GM23248 (cell line): Measurements from ENCODE around the gene SLC12A7. TPM values are rescaled to one million over a fixed set of nuclear protein-coding genes. Genes with fewer than 3 reads are reported as not detected.

Source experiments
- DNase-seq: peaks from one replicate; pipeline ENCODE4 v3.0.0-alpha.2; 2015
- H2AFZ ChIP-seq: fragments of 200-600 bp; sonication (generic); 2 replicates; pipeline ENCODE4 v1.6.1; 2016; ENCODE audit warnings: antibody characterized with exemption
- H3F3A ChIP-seq: fragments of 200-600 bp; sonication (generic); 2 replicates; pipeline ENCODE4 v1.6.1; 2016; ENCODE audit warnings: mild to moderate bottlenecking, antibody characterized with exemption, mixed run types; ENCODE audit not compliant: insufficient read depth
- H3K27ac ChIP-seq: fragments of 200-600 bp; sonication (generic); 2 replicates; pipeline ENCODE4 v1.5.1; 2016; ENCODE audit warnings: mild to moderate bottlenecking
- H3K27me3 ChIP-seq: fragments of 200-600 bp; sonication (generic); replicated peaks from 2 replicates; pipeline ENCODE4 v1.6.1; 2016; ENCODE audit warnings: mild to moderate bottlenecking; ENCODE audit not compliant: insufficient read depth
- H3K36me3 ChIP-seq: fragments of 200-600 bp; sonication (generic); 2 replicates; pipeline ENCODE4 v1.6.1; 2016; ENCODE audit warnings: low read depth, mild to moderate bottlenecking
- H3K4me1 ChIP-seq: fragments of 200-600 bp; sonication (generic); 2 replicates; pipeline ENCODE4 v1.6.1; 2016; ENCODE audit warnings: mild to moderate bottlenecking; ENCODE audit not compliant: insufficient read depth
- H3K4me2 ChIP-seq: fragments of 200-600 bp; sonication (generic); one replicate; pipeline ENCODE4 v1.6.1; 2016; ENCODE audit warnings: mild to moderate bottlenecking; ENCODE audit not compliant: unreplicated experiment
- H3K4me3 ChIP-seq: fragments of 200-600 bp; sonication (generic); 2 replicates; pipeline ENCODE4 v1.5.1; 2016; ENCODE audit warnings: mild to moderate bottlenecking
- H3K79me2 ChIP-seq: fragments of 200-600 bp; sonication (generic); 2 replicates; pipeline ENCODE4 v1.6.1; 2016; ENCODE audit warnings: mild to moderate bottlenecking; ENCODE audit not compliant: insufficient read depth
- H3K9ac ChIP-seq: fragments of 200-600 bp; sonication (generic); 2 replicates; pipeline ENCODE4 v1.6.1; 2016; ENCODE audit warnings: mild to moderate bottlenecking
- H3K9me2 ChIP-seq: fragments of 200-600 bp; sonication (generic); 2 replicates; pipeline ENCODE4 v1.6.1; 2016; ENCODE audit warnings: mixed run types, mild to moderate bottlenecking, moderate library complexity; ENCODE audit not compliant: insufficient read depth
- H3K9me3 ChIP-seq: fragments of 200-600 bp; sonication (generic); one replicate; pipeline ENCODE4 v1.6.1; 2017; ENCODE audit warnings: low read depth
- H4K20me1 ChIP-seq: fragments of 200-600 bp; sonication (generic); 2 replicates; pipeline ENCODE4 v1.6.0; 2016; ENCODE audit not compliant: insufficient read depth
- EZH2 ChIP-seq: fragments of 200-600 bp; sonication (generic); IDR thresholded peaks from 2 replicates; pipeline ENCODE4 v1.6.1; 2018; ENCODE audit warnings: antibody characterized with exemption, mild to moderate bottlenecking; ENCODE audit not compliant: insufficient read depth, poor library complexity, severe bottlenecking
- EZH2phosphoT487 ChIP-seq: fragments of 200-600 bp; sonication (generic); IDR thresholded peaks from 2 replicates; pipeline ENCODE4 v1.6.1; 2018; ENCODE audit warnings: antibody characterized with exemption, moderate library complexity, mild to moderate bottlenecking, low read depth; ENCODE audit not compliant: insufficient read depth
- WGBS, 2 experiments: methylation state at CpG; one replicate each; pipeline ENCODE4 v1.1.6; 2015 to 2017; ENCODE audit warnings: low lambda C conversion rate in 2 of 2, low coverage in 1 of 2; ENCODE audit errors: missing lambda C conversion rate in 2 of 2; 5-methylcytosine and 5-hydroxymethylcytosine counted together
- in situ Hi-C: fragments of 300-500 bp; cut with MboI; formaldehyde crosslinking; loops from 2 replicates; pipeline ENCODE4 v1.15.0; 2020
- polyA plus RNA-seq: library from polyadenylated mRNA; unstranded; fragments of >200 nt; fragmentation: Nextera tagmentation; extraction: Ambion mirVana; gene quantifications from 2 replicates; pipeline ENCODE4 v1.2.1, GENCODE V29; 2016
- total RNA-seq: library from RNA; depleted of rRNA; stranded (reverse); fragments of >200 nt; shearing (Covaris generic); gene quantifications from 2 replicates; pipeline ENCODE4 v1.2.3, GENCODE V29; 2014

Gene SLC12A7
- total and polyA plus RNA-seq, 2 experiments from 2014 or later: 0.75 to 1.9 TPM

DNA sequence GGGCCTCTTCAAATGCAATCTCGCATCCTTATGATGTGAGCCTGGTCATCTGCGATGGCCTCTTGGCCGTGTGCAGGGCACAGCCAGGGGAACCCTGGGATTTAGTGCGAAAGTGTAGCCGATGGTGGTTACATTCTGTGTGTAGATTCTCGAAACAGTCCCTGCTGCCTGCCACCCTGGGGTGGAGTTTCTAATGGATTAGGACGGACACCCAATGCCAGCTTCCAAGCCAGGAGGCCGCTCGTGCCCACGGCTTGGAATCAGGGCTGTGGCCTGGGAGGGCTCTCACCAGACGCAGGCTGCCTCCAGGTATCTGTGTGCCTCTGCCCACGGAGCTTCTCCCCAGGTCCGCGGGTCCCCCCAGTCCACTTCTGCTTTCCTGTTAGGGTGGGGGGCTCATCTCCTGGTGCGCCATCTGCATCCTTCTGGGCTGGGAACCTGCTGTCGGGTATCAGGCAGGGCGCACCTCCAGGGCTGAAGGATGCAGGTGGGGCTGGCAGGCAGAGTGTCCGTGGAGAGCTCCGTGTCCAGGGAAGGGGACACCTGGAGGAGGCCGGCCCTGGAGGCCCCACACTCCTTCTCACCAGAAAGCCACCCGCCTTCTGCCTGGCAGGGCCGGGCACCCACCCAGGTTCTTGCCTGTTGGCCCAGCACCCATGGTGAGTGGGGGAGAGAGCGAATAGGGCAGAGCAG lies 3.4 kb upstream of the SLC12A7 start:
- peaks cover 6% of the 10 kb centered on the region for H3K27me3 ChIP-seq
- H3F3A ChIP-seq: no peaks in the 10 kb centered on the region
- no peaks in the 10 kb centered on the region for H4K20me1 ChIP-seq
- no peak overlapping the region for H3K9ac ChIP-seq
- no peak overlapping the region for H2AFZ ChIP-seq
- H3K4me1 ChIP-seq: no peaks in the 10 kb centered on the region
- H3K79me2 ChIP-seq: no peaks in the 10 kb centered on the region
- H3K9me3 ChIP-seq: no peaks in the 10 kb centered on the region
- WGBS, 2 experiments: 83 to 85% methylated on average over 23 of the region's 23 CpGs
- H3K4me2 ChIP-seq: no peak overlapping the region
- H3K9me2 ChIP-seq: no peaks in the 10 kb centered on the region
- no peaks in the 10 kb centered on the region for H3K36me3 ChIP-seq
- in situ Hi-C loops: no loop called here
- H3K4me3 ChIP-seq: no peak overlapping the region
- no peak for DNase-seq
- TF ChIP-seq EZH2: no peak
- H3K27ac ChIP-seq: no peak overlapping the region

DNA sequence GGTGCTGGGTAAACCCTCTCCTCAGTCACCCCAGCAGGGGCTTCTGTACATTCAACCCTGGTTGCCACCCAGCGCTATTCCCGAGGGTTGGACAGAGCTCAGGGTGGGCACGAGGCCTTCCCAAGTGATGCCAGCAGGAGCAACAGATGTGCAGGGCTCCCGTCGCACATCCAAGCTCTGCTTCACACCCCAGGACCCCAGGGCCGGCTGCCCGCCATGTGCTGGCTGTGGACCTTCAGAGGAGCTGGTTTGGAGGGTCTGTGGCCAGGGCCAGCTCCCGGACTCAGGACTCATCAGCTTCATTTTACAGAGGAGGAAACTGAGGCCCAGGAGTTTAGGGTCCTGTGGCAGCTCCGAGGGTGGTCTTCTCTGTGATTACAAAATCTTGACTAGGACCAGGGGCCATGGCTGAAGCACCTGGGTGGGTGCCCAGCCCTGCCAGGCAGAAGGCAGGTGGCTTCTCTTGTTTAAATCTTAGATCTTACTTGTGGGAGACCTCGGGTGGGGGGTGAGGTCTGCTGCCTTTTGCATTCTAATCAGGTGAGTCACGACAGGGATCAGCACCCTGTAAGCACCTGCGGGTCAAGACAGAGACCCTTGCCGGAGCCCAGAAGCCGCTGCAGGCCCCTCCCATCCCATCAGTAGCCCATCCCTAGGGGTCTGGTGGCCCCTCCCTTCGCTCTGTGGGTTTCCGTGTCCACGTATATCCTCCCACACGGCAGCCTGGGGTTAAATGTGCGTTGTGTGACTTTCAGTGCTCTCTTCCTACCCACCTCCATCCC lies 2.1 kb upstream of the SLC12A7 start:
- no peak overlapping the region for H3K4me3 ChIP-seq
- DNase-seq: no peak
- TF ChIP-seq EZH2 (no peak), EZH2phosphoT487 (no peak)
- no peak overlapping the region for H2AFZ ChIP-seq
- H3K4me2 ChIP-seq: no peak overlapping the region
- H3K27ac ChIP-seq: no peak overlapping the region
- H3K36me3 ChIP-seq: no peaks in the 10 kb centered on the region
- H4K20me1 ChIP-seq: no peaks in the 10 kb centered on the region
- no peaks in the 10 kb centered on the region for H3K9me3 ChIP-seq
- H3K9me2 ChIP-seq: no peaks in the 10 kb centered on the region
- no peak overlapping the region for H3K9ac ChIP-seq
- WGBS, 2 experiments: 85% methylated on average over 18 to 19 of the region's 19 CpGs
- no peaks in the 10 kb centered on the region for H3F3A ChIP-seq
- H3K27me3 ChIP-seq: peaks cover 6% of the 10 kb centered on the region
- in situ Hi-C loops: no loop called here
- no peaks in the 10 kb centered on the region for H3K79me2 ChIP-seq
- H3K4me1 ChIP-seq: no peaks in the 10 kb centered on the region

DNA sequence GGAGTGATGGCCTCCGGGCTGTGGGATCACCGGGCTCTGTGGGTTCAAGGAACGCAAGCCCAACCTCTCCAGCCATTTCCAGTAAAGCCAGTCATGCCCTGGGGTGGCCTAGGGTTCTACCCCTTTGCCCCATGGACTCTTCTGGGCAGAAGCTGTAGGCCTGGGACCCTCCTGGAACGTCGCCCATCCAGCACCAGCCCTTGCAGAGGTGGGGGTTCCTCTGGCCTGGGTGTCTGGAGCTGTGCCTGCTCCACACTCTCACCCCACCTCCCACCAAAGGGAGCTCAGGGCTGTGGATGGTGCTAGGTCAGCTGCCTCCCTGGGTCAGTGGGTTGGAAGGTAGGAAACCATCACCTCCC lies 1.4 kb upstream of the SLC12A7 start:
- no peaks in the 10 kb centered on the region for H3F3A ChIP-seq
- no peaks in the 10 kb centered on the region for H3K9me3 ChIP-seq
- TF ChIP-seq EZH2: no peak
- TF ChIP-seq EZH2phosphoT487: no peak
- no peaks in the 10 kb centered on the region for H3K4me1 ChIP-seq
- DNase-seq: no peak
- no peaks in the 10 kb centered on the region for H3K79me2 ChIP-seq
- H3K9ac ChIP-seq: no peak overlapping the region
- H3K4me3 ChIP-seq: no peak overlapping the region
- no peak overlapping the region for H3K27ac ChIP-seq
- no peaks in the 10 kb centered on the region for H4K20me1 ChIP-seq
- H2AFZ ChIP-seq: no peak overlapping the region
- peaks cover 6% of the 10 kb centered on the region for H3K27me3 ChIP-seq
- no peak overlapping the region for H3K4me2 ChIP-seq
- in situ Hi-C loops: no loop called here
- H3K9me2 ChIP-seq: no peaks in the 10 kb centered on the region
- 73% methylated on average over 5 of the region's 5 CpGs for WGBS, 2 experiments
- no peaks in the 10 kb centered on the region for H3K36me3 ChIP-seq

DNA sequence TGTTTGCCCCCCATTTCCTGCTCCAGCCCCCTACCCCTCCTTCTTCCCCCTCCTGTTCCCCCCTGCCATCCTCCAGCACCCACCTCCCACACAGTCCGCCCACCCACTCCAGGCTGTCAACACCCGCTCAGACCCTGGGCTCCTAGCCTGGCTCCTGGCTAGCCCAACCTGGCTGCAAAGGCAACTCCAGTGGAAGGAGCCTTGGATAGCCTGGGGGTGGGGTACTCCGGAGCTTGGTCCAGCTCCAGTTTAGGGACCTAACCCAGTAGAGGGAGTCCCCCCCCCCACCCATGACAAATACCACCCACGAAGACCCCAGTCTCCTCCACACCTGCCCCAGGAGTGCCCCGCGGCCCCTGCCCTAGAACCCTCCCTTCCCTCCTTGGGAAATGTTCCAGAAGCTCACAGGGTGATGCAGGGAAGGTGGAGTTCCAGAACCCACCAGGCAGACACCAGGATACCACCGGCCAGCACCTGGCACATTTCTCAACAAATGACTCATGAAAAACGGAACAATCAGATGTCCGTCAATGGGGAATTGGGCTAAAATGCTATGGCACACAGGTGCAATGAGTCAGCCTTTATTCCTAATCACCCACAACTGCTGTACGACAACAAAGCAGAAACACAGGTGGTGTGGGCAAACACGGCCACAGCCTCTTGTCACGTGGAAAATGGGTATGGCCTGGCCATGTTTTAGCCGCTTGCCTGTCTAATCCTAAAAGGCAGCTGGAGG lies 901 bp upstream of the SLC12A7 start:
- no peaks in the 10 kb centered on the region for H3K36me3 ChIP-seq
- TF ChIP-seq EZH2phosphoT487: no peak
- no peak for TF ChIP-seq EZH2
- H3K27me3 ChIP-seq: peaks cover 6% of the 10 kb centered on the region
- no peak overlapping the region for H3K4me2 ChIP-seq
- in situ Hi-C loops: no loop called here
- no peaks in the 10 kb centered on the region for H3K9me2 ChIP-seq
- no peak overlapping the region for H3K9ac ChIP-seq
- H3K79me2 ChIP-seq: no peaks in the 10 kb centered on the region
- H3K4me3 ChIP-seq: no peak overlapping the region
- no peaks in the 10 kb centered on the region for H3K4me1 ChIP-seq
- no peak for DNase-seq
- 57 to 63% methylated on average over 10 to 13 of the region's 13 CpGs for WGBS, 2 experiments
- H3F3A ChIP-seq: no peaks in the 10 kb centered on the region
- H3K27ac ChIP-seq: no peak overlapping the region
- H3K9me3 ChIP-seq: no peaks in the 10 kb centered on the region
- no peaks in the 10 kb centered on the region for H4K20me1 ChIP-seq
- no peak overlapping the region for H2AFZ ChIP-seq
